KOPT-K1 (cell line): Measurements from ENCODE around the gene PROX2.

Experiments used
- H3K27ac ChIP-seq: fragments of 200-600 bp; sonication (generic); 2 replicates; pipeline ENCODE4 v1.5.1; 2016; ENCODE audit warnings: antibody characterized with exemption, mild to moderate bottlenecking, low read depth, low read length; ENCODE audit not compliant: poor library complexity, severe bottlenecking
- H3K36me3 ChIP-seq: fragments of 200-600 bp; sonication (generic); 2 replicates; pipeline ENCODE4 v1.5.1; 2017; ENCODE audit warnings: antibody characterized with exemption, mild to moderate bottlenecking, low read length, moderate library complexity; ENCODE audit not compliant: insufficient read depth
- H3K9me3 ChIP-seq: fragments of 200-600 bp; sonication (generic); 2 replicates; pipeline ENCODE4 v1.5.1; 2017; ENCODE audit warnings: antibody characterized with exemption, low read length, mild to moderate bottlenecking; ENCODE audit not compliant: insufficient read depth, poor library complexity, severe bottlenecking

PROX2 gene

GRCh38 chr14:74848768-74849167 is 27.2 kb downstream of the PROX2 start:
- Histone ChIP-seq H3K36me3 (no peaks in the 10 kb centered on the region), H3K27ac (no peak overlapping the region), H3K9me3 (no peaks in the 10 kb centered on the region)

GRCh38 chr14:74846968-74847665 is 28.8 kb downstream of the PROX2 start:
- no peaks in the 10 kb centered on the region for H3K9me3 ChIP-seq
- H3K27ac ChIP-seq, result no peak overlapping the region
- H3K36me3 ChIP-seq, result 0 out of 2 replicates have a peak, but pooled peaks cover 3% of the 10 kb centered on the region

- no peak overlapping the region for H3K27ac ChIP-seq
- peaks cover 6% of the 10 kb centered on the region for H3K36me3 ChIP-seq
- H3K9me3 ChIP-seq, result no peaks in the 10 kb centered on the region
These were observed 29.8 kb downstream of the PROX2 start for GRCh38 chr14:74846168-74846567.

GRCh38 chr14:74843653-74844052 is 32.3 kb downstream of the PROX2 start:
- Histone ChIP-seq H3K9me3 (no peaks in the 10 kb centered on the region), H3K27ac (no peak overlapping the region), H3K36me3 (peaks cover 26% of the 10 kb centered on the region)

- peaks cover 34% of the 10 kb centered on the region for H3K36me3 ChIP-seq
- H3K9me3 ChIP-seq, result no peaks in the 10 kb centered on the region
- H3K27ac ChIP-seq, result no peak overlapping the region
These were observed 34.4 kb downstream of the PROX2 start for GRCh38 chr14:74841230-74842207.

GRCh38 chr14:74840603-74841030 is 35.3 kb downstream of the PROX2 start:
- H3K36me3 ChIP-seq, result peaks cover 39% of the 10 kb centered on the region
- no peaks in the 10 kb centered on the region for H3K9me3 ChIP-seq
- no peak overlapping the region for H3K27ac ChIP-seq

GRCh38 chr14:74838166-74838565 is 37.8 kb downstream of the PROX2 start:
- H3K36me3 ChIP-seq, result peaks cover 57% of the 10 kb centered on the region
- H3K9me3 ChIP-seq, result no peaks in the 10 kb centered on the region
- H3K27ac ChIP-seq, result peak overlapping the region; percentile 40

- H3K9me3 ChIP-seq, result no peaks in the 10 kb centered on the region
- peaks cover 68% of the 10 kb centered on the region for H3K36me3 ChIP-seq
- H3K27ac ChIP-seq, result peak overlapping the region; percentile 37
These were observed 39.5 kb downstream of the PROX2 start for GRCh38 chr14:74836251-74836960.

- peak overlapping the region; percentile 37 for H3K27ac ChIP-seq
- H3K9me3 ChIP-seq, result no peaks in the 10 kb centered on the region
- H3K36me3 ChIP-seq, result peaks cover 68% of the 10 kb centered on the region
These were observed 40.2 kb downstream of the PROX2 start for GRCh38 chr14:74835645-74836250.

- H3K36me3 ChIP-seq, result peaks cover 68% of the 10 kb centered on the region
- H3K27ac ChIP-seq, result peak overlapping the region; percentile 37
- no peaks in the 10 kb centered on the region for H3K9me3 ChIP-seq
These were observed 41.1 kb downstream of the PROX2 start for GRCh38 chr14:74834692-74835392.

GRCh38 chr14:74832849-74833248 is 43.1 kb downstream of the PROX2 start:
- Histone ChIP-seq H3K27ac (no peak overlapping the region), H3K9me3 (no peaks in the 10 kb centered on the region), H3K36me3 (peaks cover 81% of the 10 kb centered on the region)

GRCh38 chr14:74829251-74829650 is 46.7 kb downstream of the PROX2 start:
- H3K36me3 ChIP-seq, result peaks cover 87% of the 10 kb centered on the region
- no peaks in the 10 kb centered on the region for H3K9me3 ChIP-seq
- H3K27ac ChIP-seq, result no peak overlapping the region

- Histone ChIP-seq H3K9me3 (no peaks in the 10 kb centered on the region), H3K27ac (no peak overlapping the region), H3K36me3 (peaks cover 94% of the 10 kb centered on the region)
These were observed 49.4 kb downstream of the PROX2 start for GRCh38 chr14:74826574-74826973.
